ENCODE results near the gene NAGPA. TPM values are rescaled to one million over a fixed set of nuclear protein-coding genes. Genes with fewer than 3 reads are reported as not detected.
"Not testable (repeated sequence)": the region's sequence is repeated elsewhere in the genome, so short reads cannot be mapped to it uniquely, and the experiment has no call there.

Gene NAGPA
- polyA plus RNA-seq, 1 donor from 2014 or later: 36.6 TPM

DNA sequence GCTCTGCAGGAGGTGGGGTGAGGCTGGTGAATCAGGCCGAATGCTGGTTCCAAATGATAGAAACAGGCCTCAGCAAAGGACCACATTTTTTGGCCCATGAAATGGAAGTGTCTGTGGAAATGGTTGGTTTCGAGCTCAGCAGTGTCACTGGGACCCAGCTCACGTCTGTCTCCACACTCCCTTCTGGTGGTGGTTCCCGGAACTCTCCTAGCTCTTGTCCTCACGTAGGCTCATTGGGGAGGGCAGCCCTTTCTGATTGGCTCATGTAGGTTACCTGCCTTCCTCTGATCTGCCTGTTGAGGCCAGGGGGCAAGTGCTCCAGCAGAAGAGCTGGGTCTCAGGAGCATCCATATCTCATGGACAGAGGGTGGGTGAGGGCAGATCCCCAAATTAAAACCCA, 41.9 kb upstream of the NAGPA start:
- no peak overlapping the region for H3K9ac ChIP-seq (ENCODE audit: low read length)

DNA sequence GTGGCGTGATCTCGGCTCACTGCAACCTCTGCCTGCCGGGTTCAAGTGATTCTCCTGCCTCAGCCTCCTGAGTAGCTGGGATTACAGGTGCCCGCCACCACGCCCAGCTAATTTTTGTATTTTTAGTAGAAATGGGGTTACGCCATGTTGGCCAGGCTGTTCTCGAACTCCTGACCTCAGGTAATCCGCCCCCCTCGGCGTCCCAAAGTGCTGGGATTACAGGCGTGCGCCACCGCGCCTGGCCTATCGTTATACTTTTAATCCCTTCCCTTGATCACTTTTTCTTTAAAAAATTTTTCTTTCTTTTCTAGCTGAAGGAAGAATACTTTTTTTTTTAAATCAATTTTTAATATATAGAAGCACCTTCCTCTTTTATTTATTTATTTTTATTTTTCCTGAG, 40.0 kb upstream of the NAGPA start:
- not testable (repeated sequence) for H3F3A ChIP-seq (ENCODE audit: insufficient read depth, low read length, poor library complexity, severe bottlenecking); H3K27ac ChIP-seq (ENCODE audit: low read length); H3K79me2 ChIP-seq (replicated peaks; ENCODE audit: insufficient read depth, low read length); H3K9ac ChIP-seq (ENCODE audit: low read length); H3K4me3 ChIP-seq (ENCODE audit: low read length); H3K36me3 ChIP-seq (ENCODE audit: insufficient read depth, low read length); H3K9me2 ChIP-seq (ENCODE audit: insufficient read depth, low read length); H3K4me2 ChIP-seq (ENCODE audit: low read length); H3K9me3 ChIP-seq (ENCODE audit: low read length); H4K20me1 ChIP-seq (ENCODE audit: insufficient read depth); H3K27me3 ChIP-seq (ENCODE audit: insufficient read depth, low read depth, low read length); H2AFZ ChIP-seq (ENCODE audit: low read depth, low read length)

More for the DNA sequence above, 41.9 kb upstream of the NAGPA start:
- H3K27me3 ChIP-seq (ENCODE audit: insufficient read depth, low read depth, low read length): no peaks in the 10 kb centered on the region
- no peaks in the 10 kb centered on the region for H3K36me3 ChIP-seq (ENCODE audit: insufficient read depth, low read length)
- H3K79me2 ChIP-seq (replicated peaks; ENCODE audit: insufficient read depth, low read length): no peaks in the 10 kb centered on the region
- no peaks in the 10 kb centered on the region for H3F3A ChIP-seq (ENCODE audit: insufficient read depth, low read length, poor library complexity, severe bottlenecking)
- TF ChIP-seq EP300 (conservative IDR thresholded peaks at IDR 0.05; ENCODE audit: poor library complexity, severe bottlenecking) (no peak), SMC3 (conservative IDR thresholded peaks at IDR 0.05; ENCODE audit: poor library complexity) (no peak), EZH2 (IDR thresholded peaks at IDR 0.05; ENCODE audit: borderline replicate concordance, insufficient read depth, low read length, poor library complexity, severe bottlenecking) (no peak), MXI1 (conservative IDR thresholded peaks at IDR 0.05; ENCODE audit: poor library complexity, severe bottlenecking) (no peak), TAF1 (IDR thresholded peaks at IDR 0.05; ENCODE audit: low read depth) (no peak)
- TF ChIP-seq, protein P1, sequence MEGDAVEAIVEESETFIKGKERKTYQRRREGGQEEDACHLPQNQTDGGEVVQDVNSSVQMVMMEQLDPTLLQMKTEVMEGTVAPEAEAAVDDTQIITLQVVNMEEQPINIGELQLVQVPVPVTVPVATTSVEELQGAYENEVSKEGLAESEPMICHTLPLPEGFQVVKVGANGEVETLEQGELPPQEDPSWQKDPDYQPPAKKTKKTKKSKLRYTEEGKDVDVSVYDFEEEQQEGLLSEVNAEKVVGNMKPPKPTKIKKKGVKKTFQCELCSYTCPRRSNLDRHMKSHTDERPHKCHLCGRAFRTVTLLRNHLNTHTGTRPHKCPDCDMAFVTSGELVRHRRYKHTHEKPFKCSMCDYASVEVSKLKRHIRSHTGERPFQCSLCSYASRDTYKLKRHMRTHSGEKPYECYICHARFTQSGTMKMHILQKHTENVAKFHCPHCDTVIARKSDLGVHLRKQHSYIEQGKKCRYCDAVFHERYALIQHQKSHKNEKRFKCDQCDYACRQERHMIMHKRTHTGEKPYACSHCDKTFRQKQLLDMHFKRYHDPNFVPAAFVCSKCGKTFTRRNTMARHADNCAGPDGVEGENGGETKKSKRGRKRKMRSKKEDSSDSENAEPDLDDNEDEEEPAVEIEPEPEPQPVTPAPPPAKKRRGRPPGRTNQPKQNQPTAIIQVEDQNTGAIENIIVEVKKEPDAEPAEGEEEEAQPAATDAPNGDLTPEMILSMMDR (IDR thresholded peaks at IDR 0.05; ENCODE audit: poor library complexity, severe bottlenecking): no peak
- H3K9me2 ChIP-seq (ENCODE audit: insufficient read depth, low read length): no peaks in the 10 kb centered on the region
- H3K27ac ChIP-seq (ENCODE audit: low read length): no peak overlapping the region
- H3K4me3 ChIP-seq (ENCODE audit: low read length): no peak overlapping the region
- H3K9me3 ChIP-seq (ENCODE audit: low read length): no peaks in the 10 kb centered on the region
- no peak overlapping the region for H3K4me2 ChIP-seq (ENCODE audit: low read length)
- H4K20me1 ChIP-seq (ENCODE audit: insufficient read depth): no peaks in the 10 kb centered on the region
- H2AFZ ChIP-seq (ENCODE audit: low read depth, low read length): no peak overlapping the region

DNA sequence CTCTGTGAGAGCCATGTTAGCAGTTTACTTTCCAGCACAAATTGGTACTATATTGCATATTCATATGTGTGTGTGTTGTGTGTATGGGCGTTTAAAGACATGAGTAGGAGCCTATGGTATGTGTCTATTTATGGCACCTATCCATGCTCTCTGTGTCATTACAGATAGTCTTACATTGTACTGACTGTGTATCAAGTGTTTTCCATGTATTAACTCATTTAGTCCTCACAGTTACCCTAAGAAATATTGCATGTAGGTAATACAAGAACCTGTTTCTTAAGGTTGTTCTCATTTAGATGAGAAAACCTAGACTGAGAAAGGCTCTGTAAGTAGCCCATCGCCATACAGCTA, 39.5 kb upstream of the NAGPA start:
- Histone ChIP-seq H3K9me2 (ENCODE audit: insufficient read depth, low read length) (no peaks in the 10 kb centered on the region), H3K9ac (ENCODE audit: low read length) (no peak overlapping the region), H3K4me2 (ENCODE audit: low read length) (no peak overlapping the region), H3K9me3 (ENCODE audit: low read length) (no peaks in the 10 kb centered on the region), H3K79me2 (replicated peaks; ENCODE audit: insufficient read depth, low read length) (no peaks in the 10 kb centered on the region), H3F3A (ENCODE audit: insufficient read depth, low read length, poor library complexity, severe bottlenecking) (no peaks in the 10 kb centered on the region), H4K20me1 (ENCODE audit: insufficient read depth) (no peaks in the 10 kb centered on the region), H3K4me3 (ENCODE audit: low read length) (peak overlapping the region; percentile 73), H3K27me3 (ENCODE audit: insufficient read depth, low read depth, low read length) (no peaks in the 10 kb centered on the region), H3K36me3 (ENCODE audit: insufficient read depth, low read length) (no peaks in the 10 kb centered on the region), H2AFZ (ENCODE audit: low read depth, low read length) (no peak overlapping the region), H3K27ac (ENCODE audit: low read length) (no peak overlapping the region)
- TF ChIP-seq TAF1 (IDR thresholded peaks at IDR 0.05; ENCODE audit: low read depth) (no peak), MXI1 (conservative IDR thresholded peaks at IDR 0.05; ENCODE audit: poor library complexity, severe bottlenecking) (no peak), POLR2AphosphoS5 (IDR thresholded peaks at IDR 0.05) (no peak), EP300 (conservative IDR thresholded peaks at IDR 0.05; ENCODE audit: poor library complexity, severe bottlenecking) (no peak), SMC3 (conservative IDR thresholded peaks at IDR 0.05; ENCODE audit: poor library complexity) (no peak), RAD21 (conservative IDR thresholded peaks at IDR 0.05) (no peak), EZH2 (IDR thresholded peaks at IDR 0.05; ENCODE audit: borderline replicate concordance, insufficient read depth, low read length, poor library complexity, severe bottlenecking) (no peak)
- TF ChIP-seq, protein P1 (IDR thresholded peaks at IDR 0.05; ENCODE audit: poor library complexity, severe bottlenecking): no peak
- TF ChIP-seq, protein P2, sequence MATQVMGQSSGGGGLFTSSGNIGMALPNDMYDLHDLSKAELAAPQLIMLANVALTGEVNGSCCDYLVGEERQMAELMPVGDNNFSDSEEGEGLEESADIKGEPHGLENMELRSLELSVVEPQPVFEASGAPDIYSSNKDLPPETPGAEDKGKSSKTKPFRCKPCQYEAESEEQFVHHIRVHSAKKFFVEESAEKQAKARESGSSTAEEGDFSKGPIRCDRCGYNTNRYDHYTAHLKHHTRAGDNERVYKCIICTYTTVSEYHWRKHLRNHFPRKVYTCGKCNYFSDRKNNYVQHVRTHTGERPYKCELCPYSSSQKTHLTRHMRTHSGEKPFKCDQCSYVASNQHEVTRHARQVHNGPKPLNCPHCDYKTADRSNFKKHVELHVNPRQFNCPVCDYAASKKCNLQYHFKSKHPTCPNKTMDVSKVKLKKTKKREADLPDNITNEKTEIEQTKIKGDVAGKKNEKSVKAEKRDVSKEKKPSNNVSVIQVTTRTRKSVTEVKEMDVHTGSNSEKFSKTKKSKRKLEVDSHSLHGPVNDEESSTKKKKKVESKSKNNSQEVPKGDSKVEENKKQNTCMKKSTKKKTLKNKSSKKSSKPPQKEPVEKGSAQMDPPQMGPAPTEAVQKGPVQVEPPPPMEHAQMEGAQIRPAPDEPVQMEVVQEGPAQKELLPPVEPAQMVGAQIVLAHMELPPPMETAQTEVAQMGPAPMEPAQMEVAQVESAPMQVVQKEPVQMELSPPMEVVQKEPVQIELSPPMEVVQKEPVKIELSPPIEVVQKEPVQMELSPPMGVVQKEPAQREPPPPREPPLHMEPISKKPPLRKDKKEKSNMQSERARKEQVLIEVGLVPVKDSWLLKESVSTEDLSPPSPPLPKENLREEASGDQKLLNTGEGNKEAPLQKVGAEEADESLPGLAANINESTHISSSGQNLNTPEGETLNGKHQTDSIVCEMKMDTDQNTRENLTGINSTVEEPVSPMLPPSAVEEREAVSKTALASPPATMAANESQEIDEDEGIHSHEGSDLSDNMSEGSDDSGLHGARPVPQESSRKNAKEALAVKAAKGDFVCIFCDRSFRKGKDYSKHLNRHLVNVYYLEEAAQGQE (IDR thresholded peaks at IDR 0.05; ENCODE audit: borderline replicate concordance): no peak
